Ramos (cell line): Measurements from ENCODE around the gene NLN.
"Not testable (repeated sequence)": the region's sequence is repeated elsewhere in the genome, so short reads cannot be mapped to it uniquely, and the experiment has no call there.

ENCODE experiments used
- in situ Hi-C: fragments of 300-500 bp; cut with MboI; formaldehyde crosslinking; loops from one replicate; pipeline ENCODE4 v1.14.3; 2022; ENCODE audit warnings: low sequenced_read_pairs; ENCODE audit not compliant: unreplicated experiment

Gene NLN

DNA sequence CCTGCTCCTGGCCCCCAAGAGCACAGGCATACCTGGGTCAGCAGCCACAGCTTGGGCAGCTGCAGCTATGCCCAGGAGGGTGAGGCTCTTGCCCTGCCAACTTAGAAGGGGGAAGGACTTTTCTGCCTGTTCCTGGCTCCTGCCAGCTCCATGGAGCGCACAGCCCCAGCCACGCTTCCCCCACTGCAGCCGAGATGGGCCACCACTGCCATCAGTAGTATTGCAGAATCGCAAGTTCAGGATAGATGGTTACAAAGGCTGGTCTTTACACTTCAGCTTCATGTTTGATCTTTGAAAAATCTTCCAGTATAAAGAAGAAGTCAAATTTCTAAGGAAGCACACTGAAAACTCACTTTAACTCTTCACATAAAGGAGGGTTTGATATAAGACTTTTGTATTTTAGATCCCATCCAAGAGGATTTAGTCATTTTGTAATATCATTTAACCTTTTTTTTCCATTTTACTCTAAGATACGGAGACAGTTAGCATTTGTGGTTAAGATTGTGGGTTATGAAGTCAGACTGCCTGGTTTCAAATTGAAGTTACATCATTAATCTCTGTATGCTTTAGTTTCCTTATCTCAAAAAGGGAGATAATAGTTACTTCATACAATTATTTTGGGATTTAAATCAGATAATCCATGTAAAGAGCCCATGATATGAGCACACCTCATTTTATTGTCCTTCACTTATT lies 81.8 kb downstream of the NLN start:
- in situ Hi-C loops: no loop called here

- in situ Hi-C loops: no loop called here
Observed at GRCh38 chr5:65805089-65805488, 83.1 kb downstream of the NLN start.

GRCh38 chr5:65807494-65807893 lies 85.5 kb downstream of the NLN start:
- in situ Hi-C loops: not testable (repeated sequence)

- in situ Hi-C loops: no loop called here
Observed at GRCh38 chr5:65808251-65808741, 86.3 kb downstream of the NLN start.

DNA sequence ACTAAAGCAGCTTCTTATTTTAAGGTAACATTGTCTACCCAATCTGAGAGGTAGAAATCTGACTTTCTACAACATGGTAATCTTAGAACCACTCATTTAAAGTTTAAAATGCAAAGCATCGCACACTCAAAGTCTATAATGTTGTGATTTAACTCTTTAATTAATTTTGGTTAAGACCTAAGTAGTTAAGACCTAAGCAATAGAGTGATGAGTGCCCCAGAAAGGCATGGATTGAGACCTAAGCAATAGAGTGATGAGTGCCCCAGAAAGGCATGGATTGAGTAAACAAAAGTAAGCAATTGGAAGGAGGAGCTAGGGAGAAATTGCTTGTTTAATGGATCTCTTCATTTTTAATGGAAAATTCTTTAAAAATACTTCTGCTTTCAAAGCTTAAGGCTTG lies 86.8 kb downstream of the NLN start:
- in situ Hi-C loops: no loop called here

DNA sequence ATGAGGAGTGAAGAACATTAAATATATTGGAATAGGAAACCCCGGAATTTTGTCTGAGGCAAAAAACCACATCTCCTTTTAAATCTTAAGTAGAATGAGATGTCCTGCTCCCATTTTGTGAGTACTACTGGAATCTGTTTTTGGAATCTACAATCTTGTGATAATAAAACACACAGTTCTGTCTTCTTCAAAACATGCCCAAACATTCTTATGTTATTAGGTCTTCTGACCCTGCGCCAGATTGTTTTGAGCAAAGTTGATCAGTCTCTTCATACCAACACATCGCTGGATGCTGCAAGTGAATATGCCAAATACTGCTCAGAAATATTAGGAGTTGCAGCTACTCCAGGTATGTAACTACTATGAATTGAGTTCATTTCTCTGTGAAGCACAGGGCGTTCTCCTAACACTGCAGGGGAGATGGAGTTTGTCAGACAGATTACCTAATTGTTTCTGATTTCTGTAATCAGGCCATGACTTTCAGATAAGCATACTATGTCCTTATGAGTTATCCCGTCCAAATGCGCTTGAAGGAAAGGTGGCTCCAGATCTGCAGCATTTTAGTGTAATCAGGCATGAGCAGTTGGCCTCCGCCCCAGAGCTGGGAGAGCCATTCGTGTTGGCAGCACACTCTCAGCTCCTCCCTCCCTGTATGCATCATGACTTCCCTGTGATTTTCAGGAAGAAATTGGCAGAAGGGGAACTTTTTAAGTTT lies 88.0 kb downstream of the NLN start:
- in situ Hi-C loops: no loop called here

DNA sequence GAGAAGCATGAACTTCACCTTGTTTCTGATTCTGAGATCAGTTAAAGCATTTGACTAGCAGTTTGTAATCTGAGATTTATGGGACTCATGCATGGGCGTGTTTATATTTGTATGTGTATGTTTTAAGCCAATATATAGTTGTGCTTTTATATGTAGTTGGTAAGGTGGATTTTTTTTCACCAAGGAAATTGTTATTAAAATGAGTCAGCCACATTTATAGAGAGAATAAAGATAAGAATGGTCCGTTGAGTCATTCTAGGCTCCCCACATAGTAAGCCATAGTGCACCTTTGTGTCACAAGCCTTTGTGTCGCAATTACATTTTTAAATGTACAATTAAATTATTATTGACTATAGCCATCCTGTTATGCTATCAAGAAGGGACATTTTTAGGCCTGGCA lies 89.0 kb downstream of the NLN start:
- in situ Hi-C loops: no loop called here

GRCh38 chr5:65811885-65812284 lies 89.9 kb downstream of the NLN start:
- in situ Hi-C loops: no loop called here

DNA sequence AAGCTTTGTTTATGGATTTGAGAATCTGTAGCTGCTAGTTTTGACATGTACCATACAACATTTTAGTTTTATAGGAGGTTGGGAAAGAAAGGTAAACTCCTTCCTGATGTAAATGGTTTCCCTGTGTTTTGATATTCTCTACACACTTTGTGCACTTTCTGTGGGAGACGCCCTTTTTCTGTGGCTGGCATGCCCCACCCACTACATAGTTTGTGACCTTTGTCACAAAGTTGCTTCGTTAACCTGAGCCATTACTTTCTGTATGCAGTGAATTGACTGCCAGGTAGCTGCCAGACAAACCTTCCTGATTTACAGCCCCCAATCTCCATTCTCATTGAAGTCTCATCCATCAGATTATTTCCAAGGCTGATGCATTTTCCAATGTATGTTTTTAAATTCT lies 90.6 kb downstream of the NLN start:
- in situ Hi-C loops: no loop called here

DNA sequence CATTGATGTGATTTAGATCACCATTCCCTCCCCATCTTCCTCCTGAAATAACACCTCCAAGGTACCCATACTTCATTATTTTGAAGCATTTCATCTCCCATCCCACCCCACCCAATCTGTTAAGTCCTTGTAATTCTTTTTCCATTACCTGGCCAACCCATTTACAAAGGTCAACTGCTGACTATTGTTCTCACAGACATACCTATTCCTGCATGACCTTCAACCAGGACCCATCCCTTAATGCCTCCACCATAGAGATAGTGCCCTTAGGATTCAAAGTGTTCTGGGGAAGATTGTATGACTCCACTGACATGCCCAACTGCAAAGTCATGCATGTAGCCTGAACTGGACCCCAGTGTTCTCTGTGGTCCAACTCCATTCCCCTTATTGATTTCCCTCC lies 91.2 kb downstream of the NLN start:
- in situ Hi-C loops: no loop called here

DNA sequence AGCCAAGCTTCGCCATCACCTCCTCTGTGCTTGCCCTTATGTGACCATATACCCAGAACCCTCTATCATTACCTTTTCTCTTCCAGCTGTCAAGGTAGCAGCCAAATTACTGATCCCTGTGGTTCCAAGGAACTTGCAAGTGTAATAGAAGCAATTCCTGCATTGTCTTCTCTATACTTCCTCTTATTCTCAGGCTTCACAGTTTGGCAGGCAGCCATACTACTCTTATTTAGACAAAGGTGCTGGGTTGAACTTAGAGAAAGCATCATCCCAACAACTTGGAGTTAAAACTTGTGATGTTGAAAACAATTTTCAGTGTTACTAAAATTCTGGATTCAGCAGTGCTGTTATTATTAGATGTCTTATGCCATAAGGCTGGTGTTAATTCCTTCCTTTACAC lies 93.2 kb downstream of the NLN start:
- in situ Hi-C loops: no loop called here

DNA sequence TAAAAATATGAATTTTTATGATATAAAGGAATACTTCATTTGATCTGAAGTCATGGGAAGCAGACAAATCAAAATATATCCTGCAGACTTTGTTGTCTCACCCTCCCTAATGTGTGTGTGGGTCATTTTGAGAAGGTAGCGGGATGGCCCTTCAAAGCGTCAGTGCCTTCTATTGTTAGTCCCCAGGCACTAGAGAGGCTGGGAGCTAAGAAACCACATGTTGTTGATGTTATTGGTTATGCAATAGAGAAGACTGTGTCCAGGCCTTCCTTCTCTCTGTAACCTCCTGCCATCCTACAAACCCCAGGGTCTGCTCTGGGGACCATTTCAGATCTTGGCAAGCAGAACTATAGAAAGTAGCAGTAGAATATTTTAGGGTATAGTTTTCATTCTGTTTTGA lies 94.7 kb downstream of the NLN start:
- in situ Hi-C loops: no loop called here

DNA sequence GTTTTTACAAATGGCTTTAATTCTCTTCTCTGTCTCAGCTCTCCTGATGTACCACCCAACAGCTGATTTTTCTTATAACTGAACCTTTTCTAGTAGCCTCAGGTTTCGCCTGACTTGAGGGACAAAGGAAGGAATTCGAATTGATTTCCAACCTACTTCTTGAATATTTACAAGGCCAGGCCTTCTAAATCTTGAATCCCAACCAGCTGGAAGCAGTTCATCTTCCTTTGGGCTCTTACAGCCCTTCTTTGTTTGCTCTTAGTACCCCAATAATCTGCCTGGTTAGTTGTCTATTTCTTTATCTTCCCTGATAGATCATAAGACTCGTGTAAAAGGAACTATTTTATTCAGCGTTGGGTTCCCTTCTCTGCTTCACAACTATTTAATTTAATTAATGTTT lies 95.9 kb downstream of the NLN start:
- in situ Hi-C loops: no loop called here

DNA sequence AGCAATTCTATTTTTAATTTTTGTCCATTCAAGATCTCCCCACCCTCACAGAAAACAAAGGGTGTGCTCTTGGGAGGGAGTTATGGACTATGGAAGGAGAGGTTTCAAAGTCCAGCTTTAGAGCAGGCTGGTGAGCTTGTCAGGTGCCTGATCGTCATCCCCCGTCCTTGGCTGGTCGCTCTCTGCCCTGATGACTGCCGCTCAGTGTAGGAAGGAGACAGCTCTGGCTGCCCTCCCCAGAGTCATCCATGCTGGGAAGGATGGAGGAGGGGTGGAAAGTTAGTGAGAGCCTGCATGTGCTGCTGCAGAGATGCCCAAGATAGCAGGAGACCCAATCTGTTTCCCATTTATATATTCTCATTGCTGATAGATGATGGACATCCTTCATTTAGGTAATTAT lies 96.6 kb downstream of the NLN start:
- in situ Hi-C loops: no loop called here

DNA sequence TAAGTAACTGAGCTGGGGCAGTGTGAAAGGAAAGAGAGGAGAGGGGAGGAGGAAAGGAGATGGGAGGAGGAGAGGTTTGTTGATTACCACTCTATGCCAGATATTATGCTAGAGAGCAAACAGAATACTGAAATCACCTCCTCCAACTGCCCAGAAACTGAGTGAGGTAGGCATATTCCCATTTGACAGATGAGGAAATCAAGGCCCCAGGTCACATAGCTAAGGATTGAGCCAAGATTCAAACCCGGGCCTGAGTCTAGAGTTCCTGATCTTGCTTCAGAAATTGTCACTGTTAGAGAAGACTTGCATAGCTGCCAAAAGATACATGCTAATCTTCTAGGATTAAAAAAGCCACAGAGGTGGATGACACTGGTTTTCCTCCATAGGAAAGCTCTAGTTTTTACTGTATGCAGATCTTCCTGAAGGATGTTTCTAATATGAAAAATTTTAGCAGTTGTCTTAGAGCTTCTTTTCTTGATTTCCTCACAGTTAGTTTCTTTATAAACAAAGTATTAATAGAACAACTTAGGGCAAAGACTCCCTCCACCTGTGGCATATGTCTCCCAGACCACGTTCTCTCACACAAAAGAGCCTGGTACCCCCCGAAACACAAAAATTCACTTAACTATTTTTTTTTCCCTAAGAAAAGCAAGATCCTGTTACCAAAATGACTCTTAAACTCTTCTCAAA lies 97.4 kb downstream of the NLN start:
- in situ Hi-C loops: no loop called here

DNA sequence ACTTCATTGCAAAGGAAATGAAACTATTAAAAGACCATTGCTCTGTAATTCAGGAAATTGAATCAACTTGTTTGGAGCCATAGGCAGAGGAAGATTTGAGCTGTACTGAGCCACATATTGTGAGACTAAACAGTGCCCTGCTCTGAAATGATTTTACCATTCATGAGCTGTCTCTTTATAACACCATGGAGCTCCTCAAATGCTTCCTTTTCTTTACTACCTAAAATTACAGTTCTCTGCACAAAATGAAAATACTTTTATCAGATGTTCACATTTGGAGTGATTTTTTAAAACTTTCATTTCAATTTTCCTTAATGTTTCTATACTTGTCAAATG lies 97.9 kb downstream of the NLN start:
- in situ Hi-C loops: no loop called here

- in situ Hi-C loops: no loop called here
Observed at GRCh38 chr5:65820373-65820772, 98.4 kb downstream of the NLN start.

DNA sequence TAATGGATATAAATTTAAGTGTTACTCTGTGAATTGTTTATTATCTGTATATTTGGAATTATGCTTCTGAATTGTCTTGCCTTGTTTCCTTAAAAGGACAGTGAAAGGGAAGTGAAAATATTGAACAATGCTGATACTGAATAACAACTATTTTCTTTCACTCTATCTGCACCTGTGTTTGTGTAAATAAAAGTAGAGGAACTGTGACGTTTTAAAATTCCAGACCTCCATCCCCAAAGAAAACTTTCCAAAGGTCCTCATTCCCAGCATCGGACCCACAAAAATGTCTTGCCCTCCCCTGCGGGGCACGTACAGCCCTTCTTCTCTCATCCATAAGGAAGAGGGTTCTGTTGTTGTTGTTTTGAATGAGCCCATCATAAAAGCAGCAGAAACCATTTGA lies 100.0 kb downstream of the NLN start:
- in situ Hi-C loops: no loop called here

GRCh38 chr5:65822710-65823109 lies 100.7 kb downstream of the NLN start:
- in situ Hi-C loops: no loop called here

DNA sequence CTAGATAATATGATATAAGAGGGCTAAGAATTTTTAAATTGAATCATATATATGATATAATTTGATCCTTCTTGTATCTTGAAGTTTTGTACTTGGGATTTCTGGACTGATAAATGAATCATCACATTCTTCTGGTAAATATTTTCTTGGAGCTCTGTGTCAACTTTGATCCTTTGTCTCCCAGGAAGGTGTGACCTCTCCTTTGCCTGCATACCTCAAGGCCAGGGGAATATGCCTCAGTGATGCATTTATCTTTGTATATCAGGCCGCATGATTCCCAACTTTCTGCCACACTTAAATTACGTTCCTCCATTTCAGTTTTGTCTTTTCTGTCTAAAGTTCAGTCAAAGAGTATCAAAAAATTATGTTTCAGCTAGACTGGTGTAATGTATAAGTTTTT lies 101.2 kb downstream of the NLN start:
- in situ Hi-C loops: no loop called here

- in situ Hi-C loops: no loop called here
Observed at GRCh38 chr5:65823845-65824445, 101.9 kb downstream of the NLN start.
